CD14-positive monocyte (primary cell): ENCODE results near the gene PSMD13. TPM values are rescaled to one million over a fixed set of nuclear protein-coding genes. Genes with fewer than 3 reads are reported as not detected.
A peak's percentile ranks its signal among the peaks of the same experiment; 100 is the strongest.

Source experiments
- DNase-seq, 3 donors: peaks; one replicate each; pipeline ENCODE4 v3.0.0-alpha.2; 2011 to 2022
- H2AFZ ChIP-seq: 2 replicates; pipeline ENCODE4 v1.6.0; 2012; ENCODE audit warnings: mild to moderate bottlenecking, low read depth, low read length, inconsistent platforms; ENCODE audit not compliant: insufficient read depth, poor library complexity, severe bottlenecking
- H3K27ac ChIP-seq, 2 donors: 1 replicate in 1 of 2; 2 replicates in 1 of 2; pipeline ENCODE4 v1.5.1; 2012 to 2013; ENCODE audit warnings: low read length in 2 of 2, control low read depth in 1 of 2, inconsistent platforms in 1 of 2, low read depth in 1 of 2, mild to moderate bottlenecking in 1 of 2
- H3K27me3 ChIP-seq, 2 donors: one replicate each; pipeline versions ENCODE4 v1.6.0 to v1.6.1; 2011 to 2013; ENCODE audit warnings: low read length in 2 of 2; ENCODE audit not compliant: control insufficient read depth in 2 of 2, insufficient read depth in 2 of 2
- H3K36me3 ChIP-seq, 2 donors: replicated peaks in 1 of 2; 1 replicate in 1 of 2; 2 replicates in 1 of 2; pipeline versions ENCODE4 v1.5.1 to v1.6.1; 2012 to 2013; ENCODE audit warnings: low read length in 2 of 2, control low read depth in 1 of 2, inconsistent platforms in 1 of 2, mild to moderate bottlenecking in 1 of 2; ENCODE audit not compliant: insufficient read depth in 2 of 2, control insufficient read depth in 1 of 2
- H3K4me1 ChIP-seq, 2 donors: 1 replicate in 1 of 2; 2 replicates in 1 of 2; pipeline versions ENCODE4 v1.5.1 to v1.6.1; 2012 to 2013; ENCODE audit warnings: low read length in 2 of 2, control low read depth in 1 of 2, inconsistent platforms in 1 of 2, mild to moderate bottlenecking in 1 of 2, moderate library complexity in 1 of 2; ENCODE audit not compliant: insufficient read depth in 2 of 2, control insufficient read depth in 1 of 2
- H3K4me2 ChIP-seq: replicated peaks from 2 replicates; pipeline ENCODE3; 2012; ENCODE audit warnings: low read length, moderate library complexity, mild to moderate bottlenecking; ENCODE audit not compliant: poor library complexity, severe bottlenecking; ENCODE audit errors: extremely low read depth
- H3K4me3 ChIP-seq, 3 experiments: fragments of 200-600 bp in 1 of 3; sonication (generic) in 1 of 3; replicated peaks in 1 of 3; 1 replicate in 2 of 3; 2 replicates in 1 of 3; pipeline ENCODE4 v1.5.1; 2011 to 2013; ENCODE audit warnings: low read length in 3 of 3, mild to moderate bottlenecking in 3 of 3, control low read depth in 2 of 3, low read depth in 2 of 3, inconsistent platforms in 1 of 3, moderate library complexity in 1 of 3
- H3K79me2 ChIP-seq: 2 replicates; pipeline ENCODE4 v1.6.0; 2012; ENCODE audit warnings: mild to moderate bottlenecking, control low read depth, inconsistent platforms, low read length, moderate library complexity; ENCODE audit not compliant: insufficient read depth
- H3K9ac ChIP-seq: 2 replicates; pipeline ENCODE4 v1.6.0; 2017; ENCODE audit warnings: low read length, mild to moderate bottlenecking; ENCODE audit not compliant: insufficient read depth, poor library complexity, severe bottlenecking
- H3K9me3 ChIP-seq, 2 donors: replicated peaks in 1 of 2; 1 replicate in 1 of 2; 2 replicates in 1 of 2; pipeline versions ENCODE4 v1.5.1 to v1.6.1; 2012 to 2013; ENCODE audit warnings: low read length in 2 of 2, control low read depth in 1 of 2; ENCODE audit not compliant: control insufficient read depth in 1 of 2, insufficient read depth in 1 of 2
- H4K20me1 ChIP-seq: 2 replicates; pipeline ENCODE4 v1.6.0; 2012; ENCODE audit warnings: mild to moderate bottlenecking, low read length, control low read depth, moderate library complexity; ENCODE audit not compliant: insufficient read depth
- H3K27ac Mint-ChIP-seq, 7 donors: one replicate each; pipeline ENCODE4 v1.8.0; 2020; ENCODE audit warnings: mild to moderate bottlenecking in 7 of 7, mixed read lengths in 7 of 7, moderate library complexity in 6 of 7, inconsistent platforms in 2 of 7
- H3K27me3 Mint-ChIP-seq, 3 donors: one replicate each; pipeline ENCODE4 v1.8.0; 2021 to 2022; ENCODE audit warnings: low read depth in 3 of 3, mild to moderate bottlenecking in 3 of 3, mixed read lengths in 3 of 3, moderate library complexity in 3 of 3, inconsistent platforms in 1 of 3
- H3K36me3 Mint-ChIP-seq, 2 donors: one replicate each; pipeline ENCODE4 v1.8.0; 2020; ENCODE audit warnings: mixed read lengths in 2 of 2, inconsistent platforms in 1 of 2, mild to moderate bottlenecking in 1 of 2
- H3K4me1 Mint-ChIP-seq: one replicate; pipeline ENCODE4 v1.8.0; 2020; ENCODE audit warnings: mild to moderate bottlenecking, mixed read lengths
- H3K4me3 Mint-ChIP-seq, 2 donors: one replicate each; pipeline ENCODE4 v1.8.0; 2020; ENCODE audit warnings: mild to moderate bottlenecking in 2 of 2, mixed read lengths in 2 of 2, moderate library complexity in 1 of 2
- H3K9me3 Mint-ChIP-seq, 7 donors: one replicate each; pipeline ENCODE4 v1.8.0; 2020 to 2022; ENCODE audit warnings: mixed read lengths in 7 of 7, mild to moderate bottlenecking in 6 of 7, moderate library complexity in 6 of 7, inconsistent platforms in 2 of 7
- whole genome bisulfite sequencing: methylation state at CpG from one replicate; pipeline ENCODE4 v1.1.5; 2013; ENCODE audit warnings: missing lambda C conversion rate; ENCODE audit not compliant: insufficient coverage; 5-methylcytosine and 5-hydroxymethylcytosine counted together
- intact Hi-C, 2 donors: fragments of 100-400 bp; cut with micrococcal nuclease; formaldehyde crosslinking; loops; one replicate each; pipeline versions ENCODE4 v1.15.0 to v1.15.1; 2023
- polyA plus RNA-seq, 3 donors: library from polyadenylated mRNA; depleted of rRNA in 1 of 3; unstranded in 2 of 3; stranded (reverse) in 1 of 3; fragments of 300-500 nt in 2 of 3; fragments of >200 nt in 1 of 3; fragmentation: Illumina TruSeq in 2 of 3; gene quantifications; 1 replicate in 2 of 3; 2 replicates in 1 of 3; pipeline ENCODE4 v1.2.3, GENCODE V29; 2012 to 2021
- TF ChIP-seq, protein P1 (sequence below): fragments of 200-600 bp; IDR thresholded peaks from one replicate; pipeline ENCODE4 v1.8.0; 2022; ENCODE audit warnings: antibody characterized with exemption, mild to moderate bottlenecking

PSMD13 gene
- polyA plus RNA-seq, 3 donors, result 136 to 272 (median 218) TPM

DNA sequence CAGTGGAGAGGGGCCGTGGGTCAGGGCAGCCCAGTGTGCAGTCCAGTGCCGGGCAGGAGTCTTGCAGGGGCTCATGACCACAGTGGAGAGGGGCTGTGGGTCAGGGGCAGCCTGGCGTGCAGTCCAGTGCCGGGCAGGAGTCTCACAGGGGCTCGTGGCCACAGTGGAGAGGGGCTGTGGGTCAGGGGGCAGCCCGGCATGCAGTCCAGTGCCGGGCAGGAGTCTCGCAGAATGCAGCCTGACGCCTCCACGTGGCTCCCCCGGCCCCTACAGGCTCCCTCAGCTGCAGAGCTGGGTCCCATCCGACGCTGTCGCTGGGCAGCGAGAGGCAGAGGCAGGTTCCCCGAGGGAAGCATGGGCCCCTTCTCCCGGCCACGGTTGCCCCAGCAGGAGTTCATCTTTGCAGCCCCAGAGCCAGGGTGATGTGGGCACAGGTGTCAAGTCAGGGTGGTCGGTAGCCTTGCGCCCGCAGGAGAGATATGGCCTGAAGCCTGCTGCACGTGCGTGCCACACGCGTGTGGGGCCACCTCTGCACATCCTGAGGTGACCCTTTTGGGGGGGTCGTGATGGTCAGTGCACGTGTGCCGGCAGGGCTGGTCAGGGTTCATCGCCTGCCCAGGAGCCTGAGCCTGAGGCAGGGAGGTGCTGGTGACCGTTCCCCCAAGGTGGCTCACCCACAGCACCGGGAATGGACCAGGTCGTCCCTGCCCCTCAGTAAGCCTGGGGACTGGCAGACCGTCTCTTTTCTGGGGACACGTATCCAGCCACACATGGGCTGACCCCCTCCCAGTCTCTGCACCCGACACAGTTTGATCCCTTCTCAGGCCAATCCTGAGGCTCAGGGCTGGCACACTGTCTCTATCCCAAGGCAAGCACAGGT lies 59.6 kb downstream of the PSMD13 start:
- Histone ChIP-seq H3K9me3 (no peaks in the 10 kb centered on the region), H3K36me3 (no peaks in the 10 kb centered on the region), H3K9ac (no peak overlapping the region), H3K4me3 (no peak overlapping the region), H3K4me1 (peaks cover 7 to 9% of the 10 kb centered on the region in 2 donors), H2AFZ (no peak overlapping the region), H3K27ac (no peak overlapping the region), H3K27me3 (peaks cover 0 to 6% of the 10 kb centered on the region in 2 donors), H3K79me2 (no peaks in the 10 kb centered on the region), H4K20me1 (no peaks in the 10 kb centered on the region), H3K4me2 (no peak overlapping the region)
- Mint-ChIP-seq H3K27ac (no peak overlapping the region), H3K4me3 (no peak overlapping the region), H3K9me3 (no peaks in the 10 kb centered on the region), H3K27me3 (peaks cover 15 to 53% (median 23%) of the 10 kb centered on the region in 3 donors), H3K36me3 (peaks cover 2 to 6% of the 10 kb centered on the region in 2 donors), H3K4me1 (peaks cover 6% of the 10 kb centered on the region)
- DNase-seq, result no peak
- intact Hi-C loops, result no loop called here
- TF ChIP-seq, protein P1, sequence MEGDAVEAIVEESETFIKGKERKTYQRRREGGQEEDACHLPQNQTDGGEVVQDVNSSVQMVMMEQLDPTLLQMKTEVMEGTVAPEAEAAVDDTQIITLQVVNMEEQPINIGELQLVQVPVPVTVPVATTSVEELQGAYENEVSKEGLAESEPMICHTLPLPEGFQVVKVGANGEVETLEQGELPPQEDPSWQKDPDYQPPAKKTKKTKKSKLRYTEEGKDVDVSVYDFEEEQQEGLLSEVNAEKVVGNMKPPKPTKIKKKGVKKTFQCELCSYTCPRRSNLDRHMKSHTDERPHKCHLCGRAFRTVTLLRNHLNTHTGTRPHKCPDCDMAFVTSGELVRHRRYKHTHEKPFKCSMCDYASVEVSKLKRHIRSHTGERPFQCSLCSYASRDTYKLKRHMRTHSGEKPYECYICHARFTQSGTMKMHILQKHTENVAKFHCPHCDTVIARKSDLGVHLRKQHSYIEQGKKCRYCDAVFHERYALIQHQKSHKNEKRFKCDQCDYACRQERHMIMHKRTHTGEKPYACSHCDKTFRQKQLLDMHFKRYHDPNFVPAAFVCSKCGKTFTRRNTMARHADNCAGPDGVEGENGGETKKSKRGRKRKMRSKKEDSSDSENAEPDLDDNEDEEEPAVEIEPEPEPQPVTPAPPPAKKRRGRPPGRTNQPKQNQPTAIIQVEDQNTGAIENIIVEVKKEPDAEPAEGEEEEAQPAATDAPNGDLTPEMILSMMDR, result no peak
- 87% methylated on average over 35 of the region's 35 CpGs for WGBS

DNA sequence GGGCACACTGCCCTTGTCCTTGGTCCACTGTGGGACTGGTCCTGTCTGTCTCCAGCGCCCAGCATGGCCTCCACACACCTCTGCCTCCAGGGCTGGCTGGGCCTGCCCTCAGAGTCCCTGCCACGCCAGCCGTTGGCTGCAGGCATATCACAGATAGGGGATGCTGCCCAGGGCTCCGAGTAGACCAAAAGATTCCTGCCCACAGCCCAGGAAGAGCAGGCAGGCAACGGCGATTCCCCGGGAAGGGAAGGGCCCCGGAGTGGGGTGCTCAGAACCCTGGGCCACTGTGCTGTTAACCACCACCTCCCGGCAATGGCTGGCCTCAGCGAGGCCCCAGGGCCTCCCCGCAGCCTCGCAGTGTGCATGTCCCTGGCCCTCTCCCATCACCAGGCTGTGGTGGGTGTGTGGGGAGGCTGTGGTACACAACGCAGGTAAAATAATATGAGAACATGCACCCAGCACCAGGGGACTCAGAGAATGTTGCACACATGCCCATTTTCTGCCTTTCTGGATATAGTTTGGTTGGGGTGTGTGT lies 60.3 kb downstream of the PSMD13 start:
- TF ChIP-seq, protein P1, result no peak
- H3K4me3 Mint-ChIP-seq, result peak overlapping the region in 1 of 2 donors; percentile 15
- intact Hi-C loops, result no loop called here
- Histone ChIP-seq H3K4me3 (no peak overlapping the region), H2AFZ (no peak overlapping the region), H3K9me3 (no peaks in the 10 kb centered on the region), H3K27ac (no peak overlapping the region), H3K27me3 (peaks cover 0 to 6% of the 10 kb centered on the region in 2 donors), H3K4me1 (peaks cover 7 to 9% of the 10 kb centered on the region in 2 donors), H4K20me1 (no peaks in the 10 kb centered on the region), H3K36me3 (no peaks in the 10 kb centered on the region), H3K4me2 (no peak overlapping the region), H3K9ac (no peak overlapping the region), H3K79me2 (no peaks in the 10 kb centered on the region)
- H3K36me3 Mint-ChIP-seq, result peaks cover 2 to 6% of the 10 kb centered on the region in 2 donors
- no peak overlapping the region for H3K27ac Mint-ChIP-seq
- no peak for DNase-seq
- peaks cover 15 to 53% (median 25%) of the 10 kb centered on the region in 3 donors for H3K27me3 Mint-ChIP-seq
- 73% methylated on average over 8 of the region's 13 CpGs for WGBS
- H3K4me1 Mint-ChIP-seq, result peaks cover 6% of the 10 kb centered on the region
- H3K9me3 Mint-ChIP-seq, result no peaks in the 10 kb centered on the region
